HEK293T (cell line): ENCODE measurements around the gene PRPS1L1.

ENCODE experiments used
- CTCF ChIA-PET: fragments of 350-600 bp; formaldehyde crosslinking; extraction: SDS; loops from one replicate; lab custom pipeline; 2021; ENCODE audit warnings: antibody characterized with exemption, inconsistent platforms; lab: Yijun Ruan, JAX
- POLR2A ChIA-PET: fragments of 350-600 bp; formaldehyde crosslinking; extraction: SDS; loops from one replicate; lab custom pipeline; 2020; ENCODE audit warnings: antibody characterized with exemption, inconsistent platforms; lab: Yijun Ruan, JAX
- DNase-seq: peaks from one replicate; pipeline ENCODE4 v3.0.0; 2012; ENCODE audit warnings: mixed read lengths; ENCODE audit errors: extremely low spot score
- ARNT ChIP-seq: fragments of 450-650 bp; IDR thresholded peaks from 2 replicates; pipeline ENCODE4 v1.6.1; 2017; ENCODE audit warnings: mild to moderate bottlenecking
- BHLHE40 ChIP-seq: fragments of 450-650 bp; IDR thresholded peaks from 2 replicates; pipeline ENCODE4 v1.6.1; 2016; ENCODE audit warnings: mild to moderate bottlenecking, moderate library complexity, borderline replicate concordance
- CTBP1 ChIP-seq: fragments of 450-650 bp; IDR thresholded peaks from 2 replicates; pipeline ENCODE4 v1.6.1; 2016; ENCODE audit warnings: borderline replicate concordance
- ELF4 ChIP-seq: fragments of 450-650 bp; IDR thresholded peaks from 2 replicates; pipeline ENCODE4 v1.6.1; 2017; ENCODE audit warnings: antibody characterized with exemption
- FOXA1 ChIP-seq: fragments of 450-650 bp; IDR thresholded peaks from 2 replicates; pipeline ENCODE4 v1.6.1; 2016; ENCODE audit warnings: mild to moderate bottlenecking
- FOXK2 ChIP-seq: fragments of 450-650 bp; IDR thresholded peaks from 2 replicates; pipeline ENCODE4 v1.6.1; 2016; ENCODE audit warnings: mild to moderate bottlenecking
- FOXM1 ChIP-seq: fragments of 450-650 bp; IDR thresholded peaks from 2 replicates; pipeline ENCODE4 v1.6.1; 2017; ENCODE audit warnings: mild to moderate bottlenecking, borderline replicate concordance
- HDGF ChIP-seq: fragments of 450-650 bp; IDR thresholded peaks from 2 replicates; pipeline ENCODE4 v1.6.1; 2017; ENCODE audit warnings: antibody characterized with exemption, borderline replicate concordance
- L3MBTL2 ChIP-seq: fragments of 450-650 bp; conservative IDR thresholded peaks from 2 replicates; pipeline ENCODE4 v1.6.1; 2016; ENCODE audit warnings: mild to moderate bottlenecking
- LEF1 ChIP-seq: fragments of 450-650 bp; IDR thresholded peaks from 2 replicates; pipeline ENCODE4 v1.6.1; 2017; ENCODE audit warnings: mild to moderate bottlenecking, borderline replicate concordance
- NFRKB ChIP-seq: fragments of 450-650 bp; IDR thresholded peaks from 2 replicates; pipeline ENCODE4 v1.6.1; 2016; ENCODE audit warnings: mild to moderate bottlenecking, moderate library complexity
- PKNOX1 ChIP-seq: fragments of 450-650 bp; IDR thresholded peaks from 2 replicates; pipeline ENCODE4 v1.6.1; 2016
- SP1 ChIP-seq: fragments of 450-650 bp; IDR thresholded peaks from 2 replicates; pipeline ENCODE4 v1.6.1; 2017
- SUZ12 ChIP-seq: fragments of 450-650 bp; IDR thresholded peaks from 2 replicates; pipeline ENCODE4 v1.6.1; 2016; ENCODE audit warnings: mild to moderate bottlenecking
- TARDBP ChIP-seq: fragments of 450-650 bp; IDR thresholded peaks from 2 replicates; pipeline ENCODE4 v1.6.1; 2016
- ZNF384 ChIP-seq: fragments of 450-650 bp; IDR thresholded peaks from 2 replicates; pipeline ENCODE4 v1.6.1; 2016

PRPS1L1 gene

GRCh38 chr7:18038382-18038781, 10.7 kb upstream of the PRPS1L1 start:
- ChIA-PET CTCF (no interaction called here), POLR2A (no interaction called here)
- DNase-seq = no peak
- no peak for TF ChIP-seq ELF4
- TF ChIP-seq HDGF = no peak
- no peak for TF ChIP-seq L3MBTL2
- TF ChIP-seq BHLHE40 = no peak
- no peak for TF ChIP-seq LEF1
- TF ChIP-seq CTBP1 = no peak
- no peak for TF ChIP-seq FOXM1
- no peak for TF ChIP-seq SUZ12
- no peak for TF ChIP-seq SP1
- no peak for TF ChIP-seq ZNF384
- no peak for TF ChIP-seq ARNT
- TF ChIP-seq FOXA1 = no peak
- no peak for TF ChIP-seq TARDBP
- TF ChIP-seq FOXK2 = no peak
- no peak for TF ChIP-seq NFRKB
- no peak for TF ChIP-seq PKNOX1

GRCh38 chr7:18037609-18038008, 10.0 kb upstream of the PRPS1L1 start:
- ChIA-PET POLR2A (no interaction called here), CTCF (interaction anchor here (0.5 kb wide), 1 partner anchor 261 kb away, joined by 4 read pairs; no protein-coding TSS in a partner anchor)
- TF ChIP-seq ARNT (no peak), PKNOX1 (0 out of 2 replicates have a peak, but pooled peaks have one; percentile 12)
- no peak for DNase-seq

- TF ChIP-seq BHLHE40 (no peak), FOXM1 (no peak), FOXA1 (no peak), NFRKB (no peak), CTBP1 (no peak), PKNOX1 (no peak), ZNF384 (no peak), ELF4 (no peak), SUZ12 (no peak), HDGF (no peak), FOXK2 (no peak)
- ChIA-PET POLR2A (no interaction called here), CTCF (no interaction called here)
- DNase-seq = no peak
Measured at GRCh38 chr7:18036783-18037182, 9.1 kb upstream of the PRPS1L1 start.

GRCh38 chr7:18030758-18031157, 3.1 kb upstream of the PRPS1L1 start:
- TF ChIP-seq L3MBTL2 = no peak
- TF ChIP-seq SP1 = no peak
- TF ChIP-seq ARNT = no peak
- no peak for TF ChIP-seq BHLHE40
- no peak for TF ChIP-seq SUZ12
- TF ChIP-seq LEF1 = no peak
- no peak for TF ChIP-seq FOXA1
- ChIA-PET POLR2A (no interaction called here), CTCF (no interaction called here)
- DNase-seq = no peak

GRCh38 chr7:18020138-18020715, 7.4 kb downstream of the PRPS1L1 start:
- ChIA-PET CTCF (no interaction called here), POLR2A (no interaction called here)
- no peak for DNase-seq
- TF ChIP-seq CTBP1 (no peak), NFRKB (no peak), PKNOX1 (no peak), LEF1 (no peak), HDGF (no peak), FOXK2 (no peak), ARNT (no peak), SP1 (no peak), ELF4 (no peak), L3MBTL2 (no peak), BHLHE40 (no peak), FOXM1 (no peak), TARDBP (no peak), ZNF384 (no peak), FOXA1 (no peak), SUZ12 (no peak)

- CTCF ChIA-PET = interaction anchor here (0.6 kb wide), 1 partner anchor 34 kb away, joined by 6 read pairs; no protein-coding TSS in a partner anchor
- POLR2A ChIA-PET = no interaction called here
- DNase-seq = no peak
- TF ChIP-seq CTBP1 (no peak), BHLHE40 (no peak), FOXA1 (no peak), ZNF384 (no peak), ARNT (no peak), HDGF (no peak), TARDBP (no peak), SUZ12 (no peak), LEF1 (no peak), NFRKB (no peak), FOXM1 (no peak), FOXK2 (no peak), SP1 (no peak), PKNOX1 (no peak)
Measured at GRCh38 chr7:18019555-18019954, 8.1 kb downstream of the PRPS1L1 start.
